ENCODE data around the gene DDIT3.

The DDIT3 gene

DNA sequence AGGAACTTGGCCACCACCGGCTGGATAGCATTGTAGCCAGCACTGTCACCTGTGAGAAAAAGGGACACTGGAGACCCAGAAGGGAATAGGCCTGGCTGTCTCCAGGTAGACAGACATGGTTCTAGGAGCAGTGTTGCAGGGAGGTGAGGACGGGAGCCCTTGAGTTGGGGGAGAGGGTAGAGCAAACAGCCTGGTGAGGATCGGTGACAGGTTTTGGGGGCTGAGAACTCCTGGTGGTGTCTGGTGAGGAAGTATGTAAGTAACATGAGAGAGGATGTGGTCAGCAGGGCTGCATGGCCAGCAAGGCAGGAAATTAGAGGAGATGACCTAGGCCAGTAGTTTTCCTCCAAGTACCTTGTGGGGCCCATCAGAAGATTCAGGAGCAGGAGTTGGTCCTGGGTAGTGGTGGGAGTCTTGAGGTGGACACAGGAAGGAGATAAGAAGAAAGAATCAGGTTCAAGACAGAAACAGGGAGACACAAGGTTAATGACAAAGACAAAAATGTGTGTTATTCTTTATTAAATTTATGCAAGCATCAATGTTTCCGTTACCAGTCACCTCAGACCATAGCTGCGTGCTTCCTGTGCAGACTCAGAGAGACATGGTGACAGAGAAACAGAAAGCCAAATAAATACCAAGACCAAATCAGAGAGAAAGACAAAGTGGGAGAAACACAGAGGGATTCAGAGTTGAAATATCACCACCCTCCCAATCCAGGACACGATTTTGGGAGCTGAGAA lies 40.8 kb downstream of the DDIT3 start, which contains the start of gene ARHGAP9:
Gene ARHGAP9, minus strand, starts transcription at position 491 of the 740 bp plus-strand sequence. Its CDS starts 460 bp downstream, at position 31.
- no peak for DNase-seq

DNA sequence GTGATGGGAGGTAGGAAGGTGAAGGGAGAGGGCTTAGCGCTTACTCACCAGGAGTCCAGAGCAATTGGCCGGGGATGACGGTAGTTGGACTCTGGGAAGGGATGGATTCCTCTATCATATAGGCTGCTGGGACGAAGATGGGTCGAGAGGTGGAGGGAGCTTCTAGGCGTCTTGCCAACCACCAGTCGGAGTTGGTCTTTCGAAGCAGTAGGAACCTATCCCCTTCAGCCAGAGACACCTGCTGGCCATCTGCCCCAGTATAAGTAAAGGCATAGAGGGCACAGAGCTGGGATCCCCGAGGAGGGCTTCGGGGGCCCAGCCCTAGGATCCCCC lies 41.3 kb downstream of the DDIT3 start:
- no peak for DNase-seq

DNA sequence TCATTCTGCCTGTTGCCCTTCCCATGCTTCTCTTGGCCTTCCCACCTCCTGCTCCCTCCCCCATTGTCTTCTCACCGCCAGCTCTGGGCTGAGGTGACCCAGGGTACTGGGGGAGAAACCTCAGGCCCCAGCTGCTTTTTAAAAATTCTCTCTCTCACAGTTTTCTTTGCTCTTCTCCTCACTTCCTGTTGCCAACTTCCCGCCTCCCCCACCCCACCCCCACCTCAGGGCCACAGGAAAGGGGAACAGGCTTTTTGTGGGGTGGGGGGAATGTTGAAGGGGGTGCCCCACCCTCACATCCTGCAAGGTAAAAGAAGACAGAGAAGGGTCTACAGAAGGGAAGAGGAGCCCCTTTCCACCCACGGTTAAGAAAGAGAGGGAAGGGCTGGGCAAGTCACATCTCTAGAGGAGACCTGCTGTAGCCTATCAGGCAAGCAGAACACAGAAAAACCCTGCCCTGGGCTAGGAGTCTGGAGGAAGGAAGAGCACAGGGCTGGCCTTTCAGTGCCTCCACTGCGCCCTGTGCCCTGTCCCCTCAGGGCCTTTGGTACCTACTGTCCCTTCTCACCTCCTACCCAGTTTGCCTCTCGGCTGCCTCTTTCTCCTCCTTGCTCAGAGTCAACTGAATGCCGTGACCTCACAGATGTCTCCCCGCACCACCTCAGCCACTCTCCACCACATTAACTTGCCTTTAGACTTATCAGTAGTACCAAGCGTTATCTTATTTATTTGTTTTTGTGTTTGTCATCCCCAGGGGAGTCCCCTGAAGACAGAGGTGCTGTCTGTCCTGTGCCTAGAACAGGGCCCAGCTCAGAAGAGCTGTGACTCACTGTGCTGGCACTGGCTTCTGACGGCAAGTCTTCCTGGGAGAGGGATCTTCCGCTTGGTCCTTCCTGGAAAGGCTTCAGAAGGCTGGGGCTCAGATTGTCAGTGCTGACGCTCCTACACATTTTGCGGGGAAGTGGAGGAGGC lies 42.3 kb downstream of the DDIT3 start:
- no peak for DNase-seq

DNA sequence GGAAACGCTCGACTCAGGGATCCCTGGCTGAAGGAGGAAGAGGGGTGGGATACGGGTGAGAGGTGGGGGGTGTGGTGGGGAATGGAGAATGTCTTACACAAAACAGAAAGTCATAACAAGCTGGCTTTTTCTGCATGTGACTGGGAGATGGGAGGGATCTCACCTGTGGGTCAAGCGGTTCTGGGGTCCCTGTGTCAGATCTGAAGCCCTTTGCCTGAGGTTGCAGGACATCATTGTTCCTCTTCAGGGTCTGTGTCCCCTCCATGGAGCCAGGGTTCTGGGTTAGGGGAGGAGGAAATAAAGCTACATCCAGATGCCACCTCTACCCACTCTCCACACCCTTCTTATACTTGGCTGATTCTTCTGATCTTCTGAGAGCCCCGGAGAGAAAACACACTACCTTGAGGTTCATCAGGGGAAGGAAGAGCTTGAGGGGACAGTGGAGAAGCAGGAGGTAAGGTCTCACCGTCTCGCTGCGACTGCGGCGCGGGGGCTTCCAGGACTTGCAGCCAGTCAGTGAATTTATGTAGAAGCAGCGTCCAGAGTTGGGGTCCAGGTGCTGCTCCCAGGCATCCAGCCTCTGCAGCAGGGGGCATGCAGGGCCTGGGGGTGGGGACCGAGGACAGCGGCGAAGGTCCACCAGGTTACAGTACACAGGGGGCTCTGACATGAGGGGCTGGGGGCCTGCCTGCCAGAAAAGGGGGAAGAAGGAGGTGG lies 43.2 kb downstream of the DDIT3 start:
- DNase-seq, result no peak

DNA sequence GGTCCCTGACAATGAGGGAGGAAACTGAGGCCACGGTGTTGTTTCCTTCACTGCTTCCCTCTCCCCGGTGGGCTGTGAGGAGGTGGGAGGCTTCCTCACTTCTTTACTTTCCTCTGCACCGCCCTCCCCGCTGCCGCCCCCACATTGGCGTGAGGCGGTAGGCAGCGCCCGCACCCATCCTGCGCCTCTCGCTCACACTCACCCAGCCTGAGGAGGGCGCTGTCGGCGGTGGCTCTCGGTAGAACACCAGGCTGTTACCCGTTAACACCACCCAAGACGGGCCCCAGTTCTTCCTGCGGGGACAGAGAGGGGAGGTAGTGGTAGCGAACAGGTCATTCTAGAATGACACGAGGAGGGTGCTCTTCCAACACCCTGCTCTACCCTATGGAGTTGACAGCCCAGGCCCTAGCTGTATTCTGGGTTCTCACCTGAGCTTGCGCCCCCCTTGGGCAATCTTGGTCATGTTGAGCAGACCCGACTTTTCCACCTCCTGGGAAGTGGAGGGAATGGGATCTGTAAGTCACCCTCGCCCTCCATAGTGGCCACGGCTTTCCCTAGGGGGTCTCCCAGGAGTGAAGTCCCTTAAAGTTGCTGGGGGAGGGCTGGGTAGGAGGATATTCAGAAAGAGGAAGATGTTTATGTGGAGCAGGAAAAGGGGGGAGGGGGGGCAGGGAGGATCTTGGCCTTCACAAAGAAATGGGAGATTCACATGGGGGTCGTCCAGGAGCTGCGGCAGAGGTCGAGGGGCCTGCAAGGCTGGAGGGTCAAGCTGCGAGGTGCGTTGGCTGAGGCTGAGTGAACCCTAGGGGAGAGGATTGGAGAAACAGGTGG lies 43.9 kb downstream of the DDIT3 start:
- no peak for DNase-seq

DNA sequence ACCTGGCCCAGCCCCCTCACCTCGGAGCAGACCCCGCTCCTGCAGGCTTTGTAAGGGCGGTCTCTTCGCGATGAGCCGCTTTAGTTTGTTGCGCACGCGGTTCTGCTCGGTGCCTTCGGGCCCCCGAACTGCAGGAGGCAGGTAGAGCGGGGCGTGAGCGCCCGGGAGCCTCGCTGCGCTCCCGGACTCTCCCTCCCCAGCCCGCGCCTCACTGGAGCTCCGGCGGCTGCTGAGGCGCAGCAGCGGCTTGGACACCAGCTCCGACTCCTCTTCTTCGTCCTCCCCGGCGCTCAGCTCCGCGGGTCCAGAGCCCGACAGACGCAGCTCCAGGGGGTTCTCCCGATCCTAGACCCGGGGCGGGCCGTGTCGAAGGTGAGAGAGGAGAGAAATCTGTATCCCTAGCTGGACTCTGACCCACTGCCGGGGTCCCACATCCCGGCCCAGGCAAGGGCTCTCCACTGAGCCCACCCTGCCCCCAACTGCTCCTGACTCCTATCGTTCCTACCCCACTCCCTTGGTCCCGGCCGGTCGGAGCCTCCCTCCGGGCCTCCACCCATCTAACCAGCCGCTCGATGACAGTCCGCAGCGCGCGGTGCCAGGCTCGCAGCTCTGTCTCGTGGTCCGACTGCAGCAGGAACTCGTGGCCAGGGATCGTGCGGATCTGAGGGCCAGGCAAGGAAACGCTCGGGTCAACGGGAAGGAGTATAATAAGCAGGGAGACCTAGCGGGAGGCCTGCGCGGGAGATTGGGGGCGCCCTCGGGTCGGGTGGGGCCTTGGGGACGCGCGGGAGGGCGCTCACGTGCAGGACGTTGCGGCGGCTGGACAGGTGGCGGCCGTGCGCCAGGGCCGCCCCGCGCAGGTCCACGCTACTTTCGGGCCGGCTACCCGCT lies 44.8 kb downstream of the DDIT3 start:
- DNase-seq, result no peak

DNA sequence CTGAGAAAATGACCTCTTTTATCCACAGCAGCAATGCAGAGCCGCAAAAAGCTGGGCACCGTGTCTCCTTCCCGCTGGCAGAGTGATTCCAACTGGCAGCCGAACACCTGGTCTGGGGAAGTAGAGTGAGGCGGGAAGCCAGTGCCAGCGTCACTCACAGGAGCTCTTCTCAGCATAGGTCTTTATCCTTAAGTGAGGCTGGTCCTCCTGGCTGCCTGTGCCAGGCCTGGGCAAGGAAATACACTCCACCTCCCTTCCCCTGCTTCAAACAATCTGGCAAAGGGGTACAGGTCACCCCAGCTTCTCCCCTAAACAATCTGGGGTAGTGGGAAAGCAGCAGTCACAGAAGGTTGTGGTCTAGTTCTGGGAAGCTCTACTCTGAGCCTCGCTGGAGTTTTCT lies 45.5 kb downstream of the DDIT3 start:
- DNase-seq, result no peak

DNA sequence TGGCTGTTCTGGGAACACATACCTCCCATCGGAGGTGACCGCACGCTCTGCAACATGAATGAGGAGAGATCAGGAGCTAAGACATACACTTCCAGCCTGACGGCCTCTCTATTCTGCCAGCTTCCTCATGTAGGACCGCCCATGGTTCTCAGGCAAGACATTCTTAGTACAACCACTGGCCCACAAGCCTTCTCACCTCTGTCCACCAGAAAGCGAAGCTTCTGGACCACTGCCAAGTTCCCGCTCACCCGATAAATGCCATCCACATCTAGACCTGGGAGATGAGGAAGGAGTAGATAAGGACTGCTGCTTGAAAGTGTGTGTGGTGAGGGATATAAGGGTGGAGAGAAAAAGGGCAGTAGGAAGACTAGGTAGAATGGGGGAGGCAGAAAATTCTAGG lies 45.9 kb downstream of the DDIT3 start:
- no peak for DNase-seq

DNA sequence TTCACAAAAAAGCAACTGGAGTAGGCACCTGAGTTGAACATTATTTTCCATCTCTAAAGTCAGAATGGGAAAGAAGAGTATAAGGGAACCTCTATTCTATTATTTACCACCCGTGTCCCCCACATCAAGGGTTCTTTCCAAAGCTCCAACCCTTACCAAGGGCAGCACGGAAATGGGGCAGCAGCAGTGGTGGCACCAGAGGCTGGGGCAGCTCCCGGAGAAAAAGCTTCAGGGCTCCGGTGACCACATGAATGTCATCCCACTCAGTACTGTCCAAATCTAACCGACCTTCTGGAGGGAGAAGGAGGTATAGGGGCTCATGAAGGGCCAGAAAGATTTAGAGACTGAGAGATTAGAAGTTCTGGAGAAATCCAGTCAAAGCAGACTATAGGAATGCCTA lies 46.4 kb downstream of the DDIT3 start:
- DNase-seq, result no peak

DNA sequence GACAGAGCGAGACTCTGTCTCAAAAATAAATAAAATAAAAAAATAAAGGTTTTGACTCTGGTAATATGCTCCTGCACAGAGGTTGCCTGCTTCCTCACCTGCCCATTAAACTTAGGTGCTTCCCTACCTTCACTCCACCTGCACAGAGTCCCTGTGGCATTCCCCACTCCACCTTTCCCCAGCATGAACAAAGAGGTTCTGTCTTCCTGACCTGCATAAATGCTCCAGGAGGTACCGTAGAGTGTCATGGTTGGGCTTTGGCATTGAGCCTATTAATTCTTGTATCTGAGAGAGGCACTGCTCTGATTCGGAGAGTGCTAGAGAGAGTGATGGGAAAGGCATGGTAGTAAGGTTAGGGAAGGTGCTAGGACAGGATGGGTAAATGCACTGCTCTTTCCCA lies 46.9 kb downstream of the DDIT3 start:
- no peak for DNase-seq

DNA sequence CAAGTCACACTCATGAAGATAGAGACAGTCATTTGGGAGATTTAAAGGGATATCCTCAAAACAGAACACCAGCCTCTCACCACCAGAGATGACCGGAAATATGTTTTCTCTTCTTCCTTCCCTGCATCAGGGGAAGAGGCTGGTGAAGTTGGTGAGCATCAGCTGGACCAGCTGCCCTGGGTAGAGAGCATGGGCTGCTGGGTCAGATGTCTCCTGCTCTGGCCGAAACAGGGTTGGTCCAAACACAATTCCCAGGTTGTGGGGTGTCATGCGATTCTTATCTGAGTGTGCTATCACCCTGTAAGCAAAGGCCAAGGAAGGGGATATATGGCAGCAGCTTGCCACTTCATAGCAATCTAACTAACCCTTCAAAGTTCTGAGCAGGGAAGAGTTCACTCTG lies 47.9 kb downstream of the DDIT3 start:
- DNase-seq, result no peak

DNA sequence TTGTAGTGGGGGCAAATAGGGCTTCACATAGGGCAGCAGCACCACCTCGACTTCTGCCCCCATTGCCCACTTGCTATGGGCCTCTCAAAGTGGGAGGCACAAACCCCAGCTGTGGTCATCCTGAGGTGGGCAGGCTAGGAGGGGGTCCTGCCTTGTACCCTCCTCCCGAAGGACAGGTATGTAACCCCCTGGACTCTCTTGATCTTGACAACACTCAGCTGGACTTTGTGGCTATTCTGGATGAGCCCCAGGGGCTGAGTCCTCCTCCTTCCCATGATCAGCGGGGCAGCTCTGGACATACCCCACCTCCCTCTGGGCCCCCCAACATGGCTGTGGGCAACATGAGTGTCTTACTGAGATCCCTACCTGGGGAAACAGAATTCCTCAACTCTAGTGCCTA lies 48.7 kb downstream of the DDIT3 start:
- no peak for DNase-seq

DNA sequence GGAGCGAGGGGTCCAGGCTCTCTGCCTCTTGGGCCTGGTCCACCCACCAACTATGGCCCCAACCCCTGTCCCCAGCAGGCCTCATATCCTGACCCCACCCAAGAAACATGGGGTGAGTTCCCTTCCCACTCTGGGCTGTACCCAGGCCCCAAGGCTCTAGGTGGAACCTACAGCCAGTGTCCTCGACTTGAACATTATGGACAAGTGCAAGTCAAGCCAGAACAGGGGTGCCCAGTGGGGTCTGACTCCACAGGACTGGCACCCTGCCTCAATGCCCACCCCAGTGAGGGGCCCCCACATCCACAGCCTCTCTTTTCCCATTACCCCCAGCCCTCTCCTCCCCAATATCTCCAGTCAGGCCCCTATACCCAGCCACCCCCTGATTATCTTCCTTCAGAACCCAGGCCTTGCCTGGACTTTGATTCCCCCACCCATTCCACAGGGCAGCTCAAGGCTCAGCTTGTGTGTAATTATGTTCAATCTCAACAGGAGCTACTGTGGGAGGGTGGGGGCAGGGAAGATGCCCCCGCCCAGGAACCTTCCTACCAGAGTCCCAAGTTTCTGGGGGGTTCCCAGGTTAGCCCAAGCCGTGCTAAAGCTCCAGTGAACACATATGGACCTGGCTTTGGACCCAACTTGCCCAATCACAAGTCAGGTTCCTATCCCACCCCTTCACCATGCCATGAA lies 49.2 kb downstream of the DDIT3 start:
- no peak for DNase-seq

DNA sequence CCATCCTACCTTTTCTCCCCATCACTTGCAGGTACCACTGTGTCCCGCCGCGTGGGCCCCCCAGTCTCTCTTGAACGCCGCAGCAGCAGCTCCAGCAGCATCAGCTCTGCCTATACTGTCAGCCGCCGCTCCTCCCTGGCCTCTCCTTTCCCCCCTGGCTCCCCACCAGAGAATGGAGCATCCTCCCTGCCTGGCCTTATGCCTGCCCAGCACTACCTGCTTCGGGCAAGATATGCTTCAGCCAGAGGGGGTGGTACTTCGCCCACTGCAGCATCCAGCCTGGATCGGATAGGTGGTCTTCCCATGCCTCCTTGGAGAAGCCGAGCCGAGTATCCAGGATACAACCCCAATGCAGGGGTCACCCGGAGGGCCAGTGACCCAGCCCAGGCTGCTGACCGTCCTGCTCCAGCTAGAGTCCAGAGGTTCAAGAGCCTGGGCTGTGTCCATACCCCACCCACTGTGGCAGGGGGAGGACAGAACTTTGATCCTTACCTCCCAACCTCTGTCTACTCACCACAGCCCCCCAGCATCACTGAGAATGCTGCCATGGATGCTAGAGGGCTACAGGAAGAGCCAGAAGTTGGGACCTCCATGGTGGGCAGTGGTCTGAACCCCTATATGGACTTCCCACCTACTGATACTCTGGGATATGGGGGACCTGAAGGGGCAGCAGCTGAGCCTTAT lies 49.9 kb downstream of the DDIT3 start:
- DNase-seq, result no peak

DNA sequence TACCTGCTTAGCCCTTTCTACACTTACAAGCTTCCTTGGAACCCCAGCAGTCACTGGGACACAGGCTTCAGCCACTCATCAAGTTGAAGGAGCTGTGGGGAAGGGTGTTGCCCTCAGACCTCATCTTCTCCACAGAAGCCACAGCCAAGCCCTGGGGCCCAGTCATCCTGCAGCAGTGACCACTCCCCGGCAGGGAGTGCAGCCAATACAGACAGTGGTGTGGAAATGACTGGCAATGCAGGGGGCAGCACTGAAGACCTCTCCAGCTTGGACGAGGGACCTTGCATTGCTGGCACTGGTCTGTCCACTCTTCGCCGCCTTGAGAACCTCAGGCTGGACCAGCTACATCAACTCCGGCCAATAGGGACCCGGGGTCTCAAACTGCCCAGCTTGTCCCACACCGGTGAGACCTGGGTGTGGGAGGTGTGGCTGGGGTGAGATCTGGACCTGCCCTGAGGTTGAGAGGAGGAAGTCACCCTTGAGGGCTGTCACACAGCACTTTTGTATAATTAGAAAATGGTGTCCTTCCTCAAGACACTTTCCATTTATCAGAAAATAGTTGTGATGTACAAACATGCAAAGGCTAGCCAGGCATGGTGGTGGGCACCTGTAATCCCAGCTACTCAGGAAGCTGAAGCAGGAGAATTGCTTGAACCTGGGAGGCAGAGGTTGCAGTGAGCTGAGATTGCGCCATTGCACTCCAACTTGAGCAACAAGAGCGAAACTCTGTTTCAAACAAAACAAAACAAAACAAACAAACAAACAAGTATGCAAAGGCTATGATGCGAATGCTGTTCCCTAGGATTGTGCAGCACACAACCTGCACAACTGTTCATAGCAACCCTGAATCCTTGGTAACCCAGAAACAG lies 50.8 kb downstream of the DDIT3 start:
- no peak for DNase-seq

DNA sequence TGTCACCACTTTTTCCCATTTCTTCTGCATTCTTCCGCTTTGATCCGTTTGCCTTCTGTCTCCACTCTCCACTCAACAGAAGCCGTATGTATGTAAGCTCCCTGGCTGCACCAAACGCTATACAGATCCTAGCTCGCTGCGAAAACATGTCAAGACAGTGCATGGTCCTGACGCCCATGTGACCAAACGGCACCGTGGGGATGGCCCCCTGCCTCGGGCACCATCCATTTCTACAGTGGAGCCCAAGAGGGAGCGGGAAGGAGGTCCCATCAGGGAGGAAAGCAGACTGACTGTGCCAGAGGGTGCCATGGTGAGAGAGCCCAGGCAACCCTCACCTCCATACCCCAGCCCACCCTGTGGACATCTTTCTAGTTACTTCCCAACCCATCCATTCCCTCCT lies 52.4 kb downstream of the DDIT3 start:
- DNase-seq, result no peak

DNA sequence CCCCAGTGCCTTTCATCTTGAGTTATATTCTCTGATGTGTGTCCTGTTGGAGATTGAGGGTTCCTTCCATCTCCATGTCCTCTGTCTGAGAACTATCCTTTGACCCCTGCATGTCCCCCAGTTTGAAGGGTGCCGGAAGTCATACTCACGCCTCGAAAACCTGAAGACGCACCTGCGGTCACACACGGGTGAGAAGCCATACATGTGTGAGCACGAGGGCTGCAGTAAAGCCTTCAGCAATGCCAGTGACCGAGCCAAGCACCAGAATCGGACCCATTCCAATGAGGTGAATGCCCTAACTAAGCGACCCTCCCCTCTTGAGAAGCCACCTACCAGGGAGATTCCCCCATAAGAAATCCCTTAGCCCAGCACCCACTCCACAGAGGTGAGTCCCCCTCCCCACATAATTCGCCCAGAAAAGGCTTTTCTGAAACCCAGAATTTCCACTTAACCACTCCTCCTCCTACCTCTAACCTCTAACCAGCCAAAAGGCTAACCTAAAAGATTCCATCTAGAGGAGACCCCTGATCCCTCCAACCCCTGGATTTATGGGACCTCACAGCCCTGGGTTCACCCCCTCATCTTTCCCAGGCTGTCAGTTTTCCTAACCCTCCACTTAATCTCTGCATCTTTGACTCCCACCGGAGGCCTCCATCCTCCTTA lies 53.0 kb downstream of the DDIT3 start:
- no peak for DNase-seq

Data from NCI-H2171 (cell line).